ENCODE results near the gene INTS12. TPM values are rescaled to one million over a fixed set of nuclear protein-coding genes. Genes with fewer than 3 reads are reported as not detected.

INTS12 gene
- total RNA-seq, 1 experiment from 2014 or later: 13.3 TPM

GRCh38 chr4:105674011-105674410 is 34.5 kb downstream of the INTS12 start:
- H3K4me1 ChIP-seq (ENCODE audit: insufficient read depth, low read length): peaks cover 31% of the 10 kb centered on the region
- BruUV-seq (replicated peaks): no TSS peak
- no peak overlapping the region for H3K4me3 ChIP-seq (ENCODE audit: low read length)
- H4K20me1 ChIP-seq (ENCODE audit: low read length): no peaks in the 10 kb centered on the region
- H3K9me3 ChIP-seq (ENCODE audit: low read length): no peaks in the 10 kb centered on the region
- CTCF ChIA-PET: no interaction called here
- POLR2A ChIA-PET (ENCODE audit: unreplicated experiment): no interaction called here
- no peaks in the 10 kb centered on the region for H3K36me3 ChIP-seq (ENCODE audit: low read depth, low read length)
- no peaks in the 10 kb centered on the region for H3F3A ChIP-seq (ENCODE audit: low read length, unreplicated experiment)
- peak overlapping the region; percentile 30; the same call in 1 of the 2 replicates for H3K27ac ChIP-seq (ENCODE audit: low read length)
- H3K9me2 ChIP-seq (replicated peaks; ENCODE audit: low read length): no peaks in the 10 kb centered on the region
- H3K27me3 ChIP-seq (ENCODE audit: low read length): no peaks in the 10 kb centered on the region
- no peak overlapping the region for H2AFZ ChIP-seq (ENCODE audit: low read length)
- DNase-seq (peak; percentile 51), ATAC-seq (peak; percentile 87)
- no peak overlapping the region for H3K9ac ChIP-seq (ENCODE audit: low read length)
- peak overlapping the region; percentile 71 for H3K4me2 ChIP-seq (ENCODE audit: low read length)
- intact Hi-C loops (cut with micrococcal nuclease): no loop called here
- TF ChIP-seq EZH2phosphoT487 (IDR thresholded peaks at IDR 0.05; ENCODE audit: borderline replicate concordance, low read length) (no peak), EZH2 (IDR thresholded peaks at IDR 0.05; ENCODE audit: low read length, unreplicated experiment) (no peak), CTCF (conservative IDR thresholded peaks at IDR 0.05; ENCODE audit: low read depth, low read length) (no peak)
- no peaks in the 10 kb centered on the region for H3K79me2 ChIP-seq (ENCODE audit: low read length)

DNA sequence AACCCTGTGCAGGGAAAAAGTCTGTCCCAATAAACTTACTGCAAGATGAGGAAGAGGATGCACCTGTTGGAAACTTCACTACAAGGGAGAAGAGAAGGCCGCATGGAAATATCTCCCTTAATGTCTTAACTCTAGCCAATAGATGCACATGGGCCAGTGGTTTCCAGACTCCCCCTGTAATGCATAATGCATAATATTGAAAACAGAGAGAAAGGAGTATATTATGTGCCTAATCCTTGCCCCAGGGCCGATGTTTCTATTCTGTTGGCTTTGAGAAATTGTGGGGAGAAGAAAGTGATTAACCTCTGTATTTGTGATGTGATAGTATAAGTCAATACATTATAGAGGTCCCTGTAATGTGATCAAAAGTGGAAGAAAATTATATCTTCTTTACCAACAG is 37.2 kb downstream of the INTS12 start:
- Histone ChIP-seq H2AFZ (ENCODE audit: low read length) (no peak overlapping the region), H3K9me3 (ENCODE audit: low read length) (no peaks in the 10 kb centered on the region), H3K9me2 (replicated peaks; ENCODE audit: low read length) (no peaks in the 10 kb centered on the region), H3K4me3 (ENCODE audit: low read length) (no peak overlapping the region), H3K79me2 (ENCODE audit: low read length) (no peaks in the 10 kb centered on the region), H3K27me3 (ENCODE audit: low read length) (no peaks in the 10 kb centered on the region), H3K4me2 (ENCODE audit: low read length) (no peak overlapping the region), H3F3A (ENCODE audit: low read length, unreplicated experiment) (no peaks in the 10 kb centered on the region), H3K9ac (ENCODE audit: low read length) (no peak overlapping the region), H4K20me1 (ENCODE audit: low read length) (no peaks in the 10 kb centered on the region), H3K36me3 (ENCODE audit: low read depth, low read length) (no peaks in the 10 kb centered on the region), H3K4me1 (ENCODE audit: insufficient read depth, low read length) (peaks cover 12% of the 10 kb centered on the region), H3K27ac (ENCODE audit: low read length) (no peak overlapping the region)
- BruUV-seq (replicated peaks): no TSS peak
- intact Hi-C loops (cut with micrococcal nuclease): no loop called here
- no peak for ATAC-seq
- CTCF ChIA-PET: no interaction called here
- TF ChIP-seq EZH2phosphoT487 (IDR thresholded peaks at IDR 0.05; ENCODE audit: borderline replicate concordance, low read length): no peak
- no peak for TF ChIP-seq EZH2 (IDR thresholded peaks at IDR 0.05; ENCODE audit: low read length, unreplicated experiment)
- TF ChIP-seq CTCF (conservative IDR thresholded peaks at IDR 0.05; ENCODE audit: low read depth, low read length): no peak
- POLR2A ChIA-PET (ENCODE audit: unreplicated experiment): no interaction called here
- DNase-seq: no peak

GRCh38 chr4:105670684-105671083 is 37.8 kb downstream of the INTS12 start:
- intact Hi-C loops (cut with micrococcal nuclease): no loop called here
- ChIA-PET POLR2A (ENCODE audit: unreplicated experiment) (no interaction called here), CTCF (no interaction called here)

More at GRCh38 chr4:105670684-105671083, 37.8 kb downstream of the INTS12 start:
- Histone ChIP-seq H3K9me2 (replicated peaks; ENCODE audit: low read length) (no peaks in the 10 kb centered on the region), H3K27me3 (ENCODE audit: low read length) (no peaks in the 10 kb centered on the region), H3K4me1 (ENCODE audit: insufficient read depth, low read length) (peaks cover 12% of the 10 kb centered on the region), H3K4me3 (ENCODE audit: low read length) (no peak overlapping the region), H3K79me2 (ENCODE audit: low read length) (no peaks in the 10 kb centered on the region), H3K27ac (ENCODE audit: low read length) (no peak overlapping the region), H3K36me3 (ENCODE audit: low read depth, low read length) (no peaks in the 10 kb centered on the region), H3K9me3 (ENCODE audit: low read length) (no peaks in the 10 kb centered on the region), H2AFZ (ENCODE audit: low read length) (no peak overlapping the region), H3K4me2 (ENCODE audit: low read length) (no peak overlapping the region), H4K20me1 (ENCODE audit: low read length) (no peaks in the 10 kb centered on the region), H3F3A (ENCODE audit: low read length, unreplicated experiment) (no peaks in the 10 kb centered on the region), H3K9ac (ENCODE audit: low read length) (no peak overlapping the region)
- TF ChIP-seq EZH2 (IDR thresholded peaks at IDR 0.05; ENCODE audit: low read length, unreplicated experiment) (no peak), CTCF (conservative IDR thresholded peaks at IDR 0.05; ENCODE audit: low read depth, low read length) (no peak), EZH2phosphoT487 (IDR thresholded peaks at IDR 0.05; ENCODE audit: borderline replicate concordance, low read length) (no peak)
- DNase-seq (no peak), ATAC-seq (no peak)
- BruUV-seq (replicated peaks): no TSS peak

Measured in PC-3 (cell line).